ENCODE measurements around the gene ANKFN1.

GRCh38 chr17:56389356-56389755 is 236.1 kb downstream of the ANKFN1 start:
- TF ChIP-seq CTCF (IDR thresholded peaks at IDR 0.05) (no peak), EZH2phosphoT487 (IDR thresholded peaks at IDR 0.05) (no peak)
